Esophagus squamous epithelium (tissue), 5 donors: ENCODE measurements around the gene HPSE2. TPM values are rescaled to one million over a fixed set of nuclear protein-coding genes. Genes with fewer than 3 reads are reported as not detected.
A peak's percentile ranks its signal among the peaks of the same experiment; 100 is the strongest.
"Not testable (repeated sequence)": the region's sequence is repeated elsewhere in the genome, so short reads cannot be mapped to it uniquely, and the experiment has no call there.

Experiments used
- DNase-seq: peaks from one replicate; lab custom pipeline; 2025; lab: John Stamatoyannopoulos, UW
- H3K27ac ChIP-seq, 4 donors: fragments of 200-600 bp; sonication (generic); one replicate each; pipeline ENCODE4 v1.5.1; 2016 to 2019; ENCODE audit warnings: mild to moderate bottlenecking in 1 of 4
- H3K27me3 ChIP-seq, 4 donors: fragments of 200-600 bp; sonication (generic); 1 replicate in 3 of 4; 2 replicates in 1 of 4; pipeline versions ENCODE4 v1.5.1 to v1.6.0; 2017 to 2021; ENCODE audit warnings: antibody characterized with exemption in 1 of 4
- H3K36me3 ChIP-seq, 3 donors: fragments of 200-600 bp; sonication (generic); one replicate each; pipeline ENCODE4 v1.5.1; 2016 to 2019
- H3K4me1 ChIP-seq, 3 donors: fragments of 200-600 bp; sonication (generic); one replicate each; pipeline ENCODE4 v1.5.1; 2017 to 2019
- H3K4me3 ChIP-seq, 4 donors: fragments of 200-600 bp; sonication (generic); 1 replicate in 3 of 4; 2 replicates in 1 of 4; pipeline ENCODE4 v1.5.1; 2016 to 2019; ENCODE audit warnings: mild to moderate bottlenecking in 2 of 4, moderate library complexity in 1 of 4
- H3K9me3 ChIP-seq, 3 donors: fragments of 200-600 bp; sonication (generic); one replicate each; pipeline ENCODE4 v1.5.1; 2016 to 2019
- POLR2A ChIP-seq, 4 donors: fragments of 450-650 bp; IDR thresholded peaks; one replicate each; pipeline ENCODE4 v1.6.1; 2017; ENCODE audit warnings: antibody characterized with exemption in 4 of 4, mild to moderate bottlenecking in 4 of 4, moderate library complexity in 3 of 4
- WGBS, 2 donors: methylation state at CpG; one replicate each; pipeline ENCODE4 v1.1.5; 2018; 5-methylcytosine and 5-hydroxymethylcytosine counted together
- intact Hi-C: fragments of 100-400 bp; cut with DNase I; formaldehyde crosslinking; loops from one replicate; pipeline ENCODE4 v1.15.0; 2022
- total RNA-seq, 4 donors: library from RNA; depleted of rRNA; stranded (reverse); fragments of >200 nt; gene quantifications; one replicate each; pipeline ENCODE4 v1.1.0, GENCODE V29; 2016
- TF ChIP-seq, protein P1 (sequence below), 6 experiments: fragments of 450-650 bp in 4 of 6; fragments of 200-600 bp in 2 of 6; sonication (generic) in 2 of 6; IDR thresholded peaks; one replicate each; pipeline ENCODE4 v1.5.1; 2016 to 2019; ENCODE audit warnings: antibody characterized with exemption in 6 of 6, mild to moderate bottlenecking in 4 of 6, moderate library complexity in 4 of 6
- donor health status: DM: yes; HTN: yes; CAD: no.

The HPSE2 gene
- total RNA-seq, 4 donors from 2014 or later = 0.47 to 5.3 (median 2.6) TPM

DNA sequence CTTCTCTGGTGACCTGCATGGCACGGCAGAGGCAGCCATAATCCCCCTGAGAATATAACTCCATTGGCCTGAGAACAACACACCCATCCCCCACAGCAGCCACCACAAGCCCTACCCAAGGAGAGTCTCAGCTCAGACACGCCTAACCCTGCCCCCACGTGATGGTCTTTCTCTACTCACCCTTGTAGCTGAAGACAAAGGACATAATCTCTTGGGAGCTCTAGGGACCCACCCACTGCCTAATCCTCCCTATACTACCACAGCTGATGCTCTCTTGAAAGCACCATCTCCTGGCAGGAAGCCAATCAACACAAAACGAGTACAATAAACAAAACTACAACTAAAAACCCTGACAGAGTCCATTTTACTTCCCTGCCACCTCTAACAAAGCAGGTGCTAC is 30.7 kb upstream of the HPSE2 start:
- Histone ChIP-seq H3K27ac (no peak overlapping the region), H3K36me3 (no peaks in the 10 kb centered on the region), H3K4me3 (no peak overlapping the region), H3K4me1 (no peaks in the 10 kb centered on the region), H3K9me3 (no peaks in the 10 kb centered on the region), H3K27me3 (no peaks in the 10 kb centered on the region)
- intact Hi-C loops = no loop called here
- TF ChIP-seq, protein P1, sequence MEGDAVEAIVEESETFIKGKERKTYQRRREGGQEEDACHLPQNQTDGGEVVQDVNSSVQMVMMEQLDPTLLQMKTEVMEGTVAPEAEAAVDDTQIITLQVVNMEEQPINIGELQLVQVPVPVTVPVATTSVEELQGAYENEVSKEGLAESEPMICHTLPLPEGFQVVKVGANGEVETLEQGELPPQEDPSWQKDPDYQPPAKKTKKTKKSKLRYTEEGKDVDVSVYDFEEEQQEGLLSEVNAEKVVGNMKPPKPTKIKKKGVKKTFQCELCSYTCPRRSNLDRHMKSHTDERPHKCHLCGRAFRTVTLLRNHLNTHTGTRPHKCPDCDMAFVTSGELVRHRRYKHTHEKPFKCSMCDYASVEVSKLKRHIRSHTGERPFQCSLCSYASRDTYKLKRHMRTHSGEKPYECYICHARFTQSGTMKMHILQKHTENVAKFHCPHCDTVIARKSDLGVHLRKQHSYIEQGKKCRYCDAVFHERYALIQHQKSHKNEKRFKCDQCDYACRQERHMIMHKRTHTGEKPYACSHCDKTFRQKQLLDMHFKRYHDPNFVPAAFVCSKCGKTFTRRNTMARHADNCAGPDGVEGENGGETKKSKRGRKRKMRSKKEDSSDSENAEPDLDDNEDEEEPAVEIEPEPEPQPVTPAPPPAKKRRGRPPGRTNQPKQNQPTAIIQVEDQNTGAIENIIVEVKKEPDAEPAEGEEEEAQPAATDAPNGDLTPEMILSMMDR (IDR thresholded peaks at IDR 0.05) = no peak
- no peak for TF ChIP-seq POLR2A (IDR thresholded peaks at IDR 0.05)
- no peak for DNase-seq
- WGBS, 2 donors = 17 to 27% methylated on average over 3 to 4 of the region's 4 CpGs

DNA sequence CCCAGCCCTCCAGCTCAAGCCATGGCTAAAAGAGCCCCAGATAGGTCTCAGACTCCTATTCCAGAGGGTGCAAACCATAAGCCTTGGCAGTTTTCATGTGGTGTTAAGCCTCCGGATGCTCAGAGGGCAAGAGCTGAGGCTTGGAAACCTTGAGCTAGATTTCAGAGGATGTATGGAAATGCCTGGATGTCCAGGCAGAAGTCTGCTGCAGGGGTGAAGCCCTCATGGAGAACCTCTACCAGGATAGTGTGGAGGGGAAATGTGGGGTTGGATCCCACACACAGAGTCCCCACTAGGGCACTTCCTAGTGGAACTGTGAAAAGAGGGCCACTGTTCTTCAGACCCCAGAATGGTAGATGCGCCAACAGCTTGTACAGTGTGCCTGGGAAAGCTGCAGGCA is 13.2 kb upstream of the HPSE2 start:
- Histone ChIP-seq H3K36me3 (no peaks in the 10 kb centered on the region), H3K27ac (no peak overlapping the region), H3K27me3 (no peaks in the 10 kb centered on the region), H3K4me3 (no peak overlapping the region), H3K9me3 (peaks cover 0 to 10% (median 9%) of the 10 kb centered on the region in 3 donors), H3K4me1 (no peaks in the 10 kb centered on the region)
- WGBS, 2 donors = 36 to 50% methylated on average over 2 of the region's 2 CpGs
- no peak for DNase-seq
- intact Hi-C loops = loop anchor here (10.0 kb wide), 1 partner anchor 784 kb away; no protein-coding TSS in a partner anchor
- TF ChIP-seq, protein P1 (IDR thresholded peaks at IDR 0.05) = no peak
- no peak for TF ChIP-seq POLR2A (IDR thresholded peaks at IDR 0.05)

- H3K36me3 ChIP-seq, H3K27me3 ChIP-seq, H3K27ac ChIP-seq, H3K4me1 ChIP-seq, DNase-seq, H3K9me3 ChIP-seq, H3K4me3 ChIP-seq: not testable (repeated sequence)
- intact Hi-C loops = loop anchor here (10.0 kb wide), 1 partner anchor 783 kb away; no protein-coding TSS in a partner anchor
Observed at GRCh38 chr10:99247893-99248292, 12.2 kb upstream of the HPSE2 start.

GRCh38 chr10:99236627-99237309 is 1.1 kb upstream of the HPSE2 start:
- peaks cover 4 to 89% (median 19%) of the 10 kb centered on the region in 4 donors for H3K27me3 ChIP-seq
- H3K4me1 ChIP-seq = peaks cover 18 to 48% (median 18%) of the 10 kb centered on the region in 3 donors
- intact Hi-C loops = no loop called here
- no peak for DNase-seq
- no peaks in the 10 kb centered on the region for H3K36me3 ChIP-seq
- WGBS, 2 donors = 27 to 38% methylated on average over 10 to 16 of the region's 25 CpGs
- H3K4me3 ChIP-seq = peak overlapping the region in 3 of 4 donors; percentile 43 to 70 (median 50)
- peak overlapping the region in 2 of 4 donors; percentile 69 to 77 for H3K27ac ChIP-seq
- H3K9me3 ChIP-seq = no peaks in the 10 kb centered on the region
- TF ChIP-seq, protein P1 (IDR thresholded peaks at IDR 0.05) = no peak
- no peak for TF ChIP-seq POLR2A (IDR thresholded peaks at IDR 0.05)

DNA sequence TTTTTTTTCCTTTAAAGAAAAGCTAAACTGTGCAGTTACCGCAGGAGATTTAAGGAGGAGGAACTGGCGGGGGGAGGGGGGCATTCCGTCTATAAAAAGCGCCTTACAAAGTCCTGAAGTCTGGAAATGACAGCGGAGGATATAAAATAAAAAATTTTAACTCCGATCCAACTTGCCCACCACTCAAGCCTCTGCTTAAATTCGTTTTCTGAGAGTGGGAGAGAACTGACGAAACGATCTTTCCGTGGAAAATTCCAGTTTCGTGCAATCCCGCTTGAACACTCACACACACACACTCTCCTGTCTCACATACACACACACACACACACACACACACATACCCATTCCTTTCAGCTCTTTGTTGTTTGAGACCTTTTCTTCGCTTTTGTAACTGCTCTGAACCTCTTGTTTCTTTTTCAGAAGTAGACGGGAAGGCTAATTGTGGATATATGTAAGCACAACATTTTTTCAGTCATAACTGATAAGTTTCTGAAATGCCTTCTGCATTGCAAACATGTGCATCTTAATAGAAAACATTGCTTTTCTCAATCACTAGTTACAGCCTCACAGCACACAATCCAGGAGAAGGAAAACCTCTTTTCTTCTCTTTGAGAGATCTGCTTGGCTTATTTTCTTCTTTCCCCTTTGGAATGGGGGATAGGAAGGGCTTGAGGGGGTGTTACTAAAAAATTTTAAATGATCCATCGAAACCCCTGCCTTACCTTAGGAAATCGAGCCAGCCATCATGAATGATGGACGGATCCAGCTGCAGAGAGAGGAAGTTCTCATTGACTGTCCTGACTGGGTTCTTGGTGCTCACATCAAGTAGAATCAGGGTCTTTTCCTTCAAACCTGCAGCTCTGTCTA is 628 bp downstream of the HPSE2 start:
- peak overlapping the region in 3 of 4 donors; percentile 50 to 80 (median 77) for H3K27ac ChIP-seq
- intact Hi-C loops = no loop called here
- DNase-seq = no peak
- no peaks in the 10 kb centered on the region for H3K9me3 ChIP-seq
- peaks cover 18 to 48% (median 18%) of the 10 kb centered on the region in 3 donors for H3K4me1 ChIP-seq
- peak overlapping the region; percentile 21 to 70 (median 46) for H3K4me3 ChIP-seq
- H3K36me3 ChIP-seq = no peaks in the 10 kb centered on the region
- 5 to 9% methylated on average over 15 to 17 of the region's 17 CpGs for WGBS, 2 donors
- H3K27me3 ChIP-seq = peaks cover 4 to 99% (median 19%) of the 10 kb centered on the region in 4 donors
- TF ChIP-seq POLR2A (IDR thresholded peaks at IDR 0.05) = no peak
- TF ChIP-seq, protein P1 (IDR thresholded peaks at IDR 0.05) = no peak
